Stimulated activated CD4-positive, alpha-beta T cell treated with anti-CD3 and anti-CD28 coated beads, TNF-alpha, amount 100 ng/mL, for 1 hour (primary cell): ENCODE measurements around the gene MYH15.

Experiments
- DNase-seq, 3 donors: peaks; one replicate each; pipeline ENCODE4 v3.0.0-alpha.2; 2020; ENCODE audit warnings: low read depth in 3 of 3, low spot score in 1 of 3

The MYH15 gene

DNA sequence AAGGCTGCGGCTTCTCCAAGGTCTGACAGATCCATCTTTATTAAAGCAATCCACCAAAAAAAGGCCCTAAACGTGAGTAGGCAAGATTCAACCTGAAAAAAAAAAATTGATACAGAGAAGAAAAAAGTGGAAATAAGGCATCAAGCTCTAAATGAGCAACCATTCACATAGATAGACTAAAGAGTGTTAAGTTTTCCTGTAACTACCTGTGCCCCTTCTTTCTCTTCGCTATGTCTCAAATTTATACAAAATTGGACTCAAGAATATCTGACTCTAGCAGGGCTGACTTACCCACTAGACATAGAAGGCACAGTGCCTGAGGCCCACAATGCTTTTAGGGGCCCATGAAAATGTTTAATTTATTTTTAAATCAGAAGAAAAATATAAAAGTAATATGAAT, at the start of gene MYH15:
Gene MYH15 (minus strand): TSS at position 101 of the 400 bp plus-strand sequence. CDS start 66 bp downstream, at position 35.
- no peak for DNase-seq

DNA sequence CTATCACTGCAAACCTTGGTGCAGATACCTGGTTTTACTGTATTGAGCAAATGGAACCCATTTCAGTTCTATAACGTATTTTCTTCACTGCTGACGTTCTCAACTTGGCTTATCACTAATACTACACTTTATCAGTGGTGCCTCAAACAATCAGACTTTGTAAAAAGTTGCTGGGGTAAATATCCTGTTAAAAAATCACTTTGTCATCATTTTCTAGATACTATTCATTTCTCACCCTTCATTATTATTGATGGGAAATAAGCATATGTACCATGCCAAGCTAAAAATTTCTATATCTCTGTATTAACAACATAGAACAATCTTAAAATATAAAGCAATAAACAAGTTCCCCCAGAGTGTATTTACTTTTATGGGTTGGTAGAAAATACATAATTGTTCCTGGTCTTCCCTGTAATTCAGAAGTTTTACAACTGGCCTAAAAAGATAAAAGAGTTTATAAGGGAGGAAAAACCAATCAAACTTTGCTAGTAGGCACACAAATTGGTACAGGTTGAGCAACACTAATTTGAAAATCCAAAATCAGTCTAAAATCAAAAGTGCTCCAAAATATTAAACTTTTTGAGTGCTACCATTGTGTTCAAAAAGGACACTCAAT, 45.7 kb upstream of the MYH15 start:
- DNase-seq, result no peak

DNA sequence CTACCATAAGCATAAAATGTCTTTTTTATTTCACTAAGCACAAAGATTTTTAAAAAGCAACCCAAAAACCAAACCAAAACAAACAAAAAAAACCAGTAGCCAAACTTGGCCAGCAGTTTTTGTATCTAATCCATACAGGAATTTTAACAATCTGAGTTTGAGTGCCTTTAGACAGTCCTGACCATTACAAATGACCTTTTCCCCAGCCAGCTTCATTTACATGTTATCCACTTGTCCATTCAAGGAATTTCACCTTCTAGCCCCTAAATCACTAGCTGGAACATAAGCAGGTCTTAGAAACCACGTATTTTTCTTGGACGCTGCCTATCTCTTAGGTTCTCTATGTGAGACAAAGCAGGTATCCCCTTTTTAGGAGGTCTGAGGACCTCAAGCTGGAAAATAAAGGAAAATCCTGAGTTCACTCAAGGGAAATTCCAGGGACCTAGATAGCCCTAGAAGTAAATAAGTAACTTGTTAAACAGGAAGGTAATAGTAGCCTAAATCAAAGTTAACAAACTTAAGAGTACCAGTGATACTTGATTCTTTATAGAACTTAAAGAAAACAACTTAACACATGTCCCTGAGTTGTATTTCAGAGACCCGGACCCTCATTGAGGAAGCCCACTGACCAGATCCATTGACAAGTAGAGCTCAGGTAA, 44.6 kb upstream of the MYH15 start:
- DNase-seq, result no peak

DNA sequence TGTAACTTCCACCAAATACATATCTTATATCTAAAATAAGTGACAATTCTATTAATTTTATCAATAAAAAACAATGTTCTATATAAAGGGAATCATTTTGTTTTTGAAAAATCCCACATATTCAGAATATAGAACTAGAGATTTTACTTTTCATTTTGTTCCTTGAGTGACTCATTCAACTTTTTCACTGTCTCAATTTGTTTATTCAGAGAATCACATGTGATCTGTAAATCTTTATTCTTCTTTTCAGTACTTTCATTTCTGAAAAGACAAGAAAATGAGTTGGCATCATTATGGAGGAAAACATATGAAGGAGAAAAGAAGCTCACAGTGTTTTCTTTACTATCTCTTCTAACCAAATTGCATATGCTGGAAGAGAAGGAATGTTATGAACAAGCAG, 43.8 kb upstream of the MYH15 start:
- no peak for DNase-seq

DNA sequence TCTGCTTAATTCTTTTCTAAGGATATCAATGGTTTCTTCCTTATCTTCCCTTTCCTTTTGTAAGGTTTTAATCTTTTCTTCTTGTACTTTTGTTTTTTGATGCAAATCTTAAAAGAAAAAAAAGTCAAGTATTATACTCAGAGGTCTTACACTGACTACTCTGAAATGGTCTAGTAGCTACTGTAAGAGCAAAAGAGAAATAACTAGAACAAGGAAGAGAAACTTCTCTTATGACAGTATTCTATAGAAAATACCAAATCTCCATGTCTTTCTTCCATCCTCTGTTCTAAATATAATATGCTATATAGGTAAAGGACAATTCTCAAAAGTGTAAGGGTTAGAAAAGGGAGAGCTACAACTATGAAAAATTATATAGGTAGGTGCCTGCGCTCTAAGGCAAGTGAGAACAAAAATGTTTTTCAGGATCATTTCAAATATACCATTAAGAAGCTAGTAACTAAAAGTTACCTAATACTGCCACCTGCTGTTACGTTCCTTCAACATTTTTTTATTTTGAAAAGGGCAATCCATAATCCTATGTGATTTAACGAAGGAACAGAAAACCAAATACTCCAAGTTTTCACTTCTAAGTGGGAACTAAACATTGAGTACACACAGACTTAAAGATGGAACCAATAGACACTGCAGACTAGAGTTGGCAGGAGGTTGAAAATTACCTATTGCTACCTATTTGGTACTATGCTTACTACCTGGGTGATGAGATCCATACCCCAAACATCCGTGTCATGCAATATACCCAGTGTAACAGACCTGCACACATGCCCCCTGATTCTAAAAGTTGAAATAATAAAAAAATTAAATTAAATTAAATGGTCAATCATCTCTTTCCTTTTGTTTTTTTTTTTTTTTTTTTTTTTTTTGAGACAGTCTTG, 42.1 kb upstream of the MYH15 start:
- DNase-seq, result no peak

DNA sequence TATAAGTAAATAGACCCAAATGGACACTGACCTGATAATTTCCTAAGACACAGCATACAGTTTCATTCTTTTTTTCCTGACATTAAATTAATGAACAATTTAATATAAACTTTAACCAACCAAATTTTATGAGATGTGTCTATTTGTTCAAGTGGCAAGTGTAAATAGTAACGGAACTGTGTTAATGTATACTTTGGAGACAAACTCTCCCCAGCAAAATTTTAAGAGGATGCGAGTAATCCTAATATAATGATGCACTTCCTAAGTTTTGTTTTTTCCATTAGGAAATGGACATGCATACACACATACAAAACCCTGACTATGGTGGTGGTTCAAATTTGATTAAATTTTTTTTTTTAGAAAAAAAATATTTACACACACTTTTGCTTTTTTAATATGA, 38.5 kb upstream of the MYH15 start:
- DNase-seq, result no peak

DNA sequence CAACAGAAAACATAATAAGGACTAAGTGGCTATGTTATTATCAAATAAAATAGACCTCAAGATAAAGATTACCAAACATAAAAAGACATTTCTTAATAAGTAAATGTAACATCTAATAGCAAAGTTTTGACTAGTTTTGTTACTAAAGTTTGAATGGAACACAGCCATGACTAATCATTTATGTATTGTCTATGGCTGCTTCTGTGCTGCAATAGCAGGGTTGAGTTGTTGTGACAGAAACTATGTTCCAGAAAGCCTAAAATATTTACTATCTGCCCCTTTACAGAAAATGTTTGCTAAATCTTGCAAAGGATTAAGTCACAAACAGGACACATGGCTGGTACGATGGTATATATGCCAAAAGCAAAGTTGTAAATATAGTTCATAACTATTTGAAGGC, 37.9 kb upstream of the MYH15 start:
- no peak for DNase-seq

DNA sequence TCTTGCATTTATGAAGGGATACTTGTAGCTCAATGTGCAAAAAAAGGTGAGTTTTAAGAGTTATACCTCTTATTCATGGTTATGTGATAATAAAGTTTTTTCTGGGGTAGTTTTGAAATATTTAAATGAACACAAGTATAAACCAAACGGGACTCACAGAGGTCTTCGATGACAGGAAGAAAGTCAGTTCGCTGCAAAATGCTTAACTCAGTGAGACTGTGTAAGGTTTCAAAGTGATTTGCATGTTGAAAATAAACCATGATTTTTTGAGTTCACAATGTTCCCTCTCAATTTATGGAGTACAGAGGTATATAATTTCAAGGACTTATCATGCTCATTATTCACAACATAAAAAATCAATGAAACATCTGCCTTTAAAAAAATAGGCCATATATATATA, 36.3 kb upstream of the MYH15 start:
- DNase-seq, result no peak

DNA sequence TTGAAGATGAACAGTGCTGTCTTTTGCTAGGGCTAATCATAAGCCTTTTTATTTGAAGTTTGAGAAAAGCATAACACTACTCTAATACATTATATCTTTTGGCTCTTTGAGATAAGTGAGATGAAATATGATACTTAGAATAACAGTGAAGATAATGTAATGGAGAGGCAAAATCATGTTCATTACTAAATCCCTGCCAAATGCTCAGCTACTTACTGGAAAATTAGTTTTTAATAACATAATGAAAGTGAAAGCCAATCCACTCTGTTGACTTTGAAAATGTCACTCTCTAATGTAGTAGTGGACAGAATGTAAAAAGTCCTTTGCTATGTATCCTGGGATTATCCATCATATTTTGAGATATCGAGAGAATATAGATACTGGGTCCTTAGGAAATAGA, 35.9 kb upstream of the MYH15 start:
- DNase-seq, result no peak

DNA sequence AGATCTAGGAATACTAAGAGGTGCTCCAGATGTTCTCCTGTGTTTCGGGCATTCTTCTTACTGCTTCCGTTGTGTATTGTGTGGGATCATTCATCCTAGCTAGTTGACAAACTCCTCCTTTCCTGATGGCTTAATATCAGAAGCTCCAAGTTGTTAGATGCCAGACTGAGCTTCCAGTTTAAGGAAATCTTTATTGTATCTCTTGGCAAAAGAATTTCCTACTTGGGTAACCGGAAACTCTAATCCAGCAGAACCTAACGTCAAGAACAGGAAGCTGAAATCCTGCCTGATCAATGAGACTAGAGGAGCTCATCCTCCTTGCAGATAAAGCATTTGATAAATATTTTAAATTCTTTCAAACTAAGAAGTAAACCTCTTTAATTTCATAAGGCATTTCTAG, 27.7 kb upstream of the MYH15 start:
- DNase-seq, result no peak

DNA sequence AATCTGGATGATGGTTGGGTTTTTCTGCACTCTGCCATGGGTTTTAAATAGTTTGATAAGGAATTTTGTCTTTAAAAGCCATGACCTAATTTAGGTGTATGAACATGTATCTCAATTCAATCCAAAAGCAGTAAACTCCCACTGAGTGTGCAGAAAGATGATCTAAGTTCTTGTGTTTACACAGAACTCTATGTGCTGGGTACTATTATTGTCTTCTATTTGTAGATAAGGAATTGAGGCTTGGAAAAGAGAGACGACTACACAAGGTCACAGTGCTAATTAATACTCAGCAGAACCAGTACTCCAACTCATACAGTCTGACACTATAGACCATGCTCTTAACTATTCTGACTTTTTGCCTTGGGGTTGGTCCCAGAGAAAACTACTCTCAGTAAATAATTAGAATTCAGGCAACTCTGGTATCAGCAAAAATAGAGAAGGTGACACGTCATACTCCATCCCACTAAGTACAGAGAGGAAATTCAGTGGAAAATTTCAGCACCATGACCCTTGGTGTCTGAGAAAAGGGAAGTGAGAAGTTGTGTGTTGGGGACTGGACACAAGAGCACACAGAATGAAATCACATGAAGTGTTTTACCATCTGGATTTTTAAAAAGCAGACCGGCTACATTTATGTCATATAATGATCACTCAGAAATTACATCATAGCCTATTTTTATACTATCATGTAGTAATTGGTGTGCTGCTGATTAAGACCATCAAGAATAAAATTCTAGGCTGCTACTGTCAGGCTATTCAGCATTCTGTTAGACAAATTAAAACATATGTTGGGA, 18.3 kb upstream of the MYH15 start:
- no peak for DNase-seq

DNA sequence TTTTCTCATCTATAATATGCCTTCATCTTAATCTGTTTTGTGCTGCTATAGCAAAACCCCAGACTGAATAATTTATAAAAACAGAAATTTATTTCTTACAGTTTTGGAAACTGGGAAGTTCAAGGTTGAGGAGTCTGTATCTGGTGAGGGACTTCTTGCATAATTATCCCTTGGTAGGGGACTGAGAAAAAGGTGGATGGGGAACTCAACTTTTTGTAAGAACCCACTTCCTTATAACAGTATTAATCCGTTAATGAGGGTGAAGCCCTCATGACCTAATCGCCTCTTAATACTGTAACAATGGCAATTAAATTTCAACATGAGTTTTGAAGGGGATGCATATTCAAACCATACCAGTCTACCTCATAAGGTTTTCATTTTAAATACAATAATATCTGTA, 17.4 kb upstream of the MYH15 start:
- no peak for DNase-seq

DNA sequence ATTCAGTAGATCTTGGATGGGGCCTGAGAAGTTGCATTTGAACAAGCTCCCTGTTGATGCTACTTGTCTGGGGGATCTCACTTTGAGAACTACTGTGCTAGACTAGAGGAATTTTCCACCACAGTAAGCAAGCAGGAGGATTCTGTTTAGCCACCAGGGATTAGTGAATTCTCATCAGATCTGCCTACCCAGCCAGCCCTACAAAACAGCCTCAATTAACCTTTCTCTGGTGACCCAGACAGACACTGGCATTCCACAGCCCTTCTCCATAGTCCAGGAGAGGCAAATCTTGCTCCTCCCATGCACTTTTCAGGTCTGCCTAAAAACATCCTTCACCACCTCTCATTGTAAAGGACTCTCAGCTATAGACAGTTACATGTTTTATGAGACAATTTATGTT, 16.7 kb upstream of the MYH15 start:
- no peak for DNase-seq

DNA sequence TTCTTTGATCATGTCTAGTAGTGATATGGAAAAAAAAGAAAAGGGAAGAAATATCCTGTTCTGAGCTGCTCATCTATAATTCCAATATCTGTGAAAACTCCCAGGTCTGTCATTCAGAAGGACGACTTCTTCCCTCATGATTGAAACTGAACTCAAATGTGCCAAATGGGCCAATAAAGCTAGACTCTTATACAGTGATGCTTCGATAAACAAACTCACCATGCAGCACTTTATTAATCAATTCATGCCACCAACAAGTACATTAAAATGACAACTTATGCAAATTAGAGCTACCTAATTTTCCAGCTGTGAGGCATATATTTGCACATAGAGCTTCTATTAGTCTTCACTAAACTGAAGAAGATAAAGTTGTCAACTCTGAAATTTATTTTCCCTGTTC, 15.6 kb upstream of the MYH15 start:
- no peak for DNase-seq

DNA sequence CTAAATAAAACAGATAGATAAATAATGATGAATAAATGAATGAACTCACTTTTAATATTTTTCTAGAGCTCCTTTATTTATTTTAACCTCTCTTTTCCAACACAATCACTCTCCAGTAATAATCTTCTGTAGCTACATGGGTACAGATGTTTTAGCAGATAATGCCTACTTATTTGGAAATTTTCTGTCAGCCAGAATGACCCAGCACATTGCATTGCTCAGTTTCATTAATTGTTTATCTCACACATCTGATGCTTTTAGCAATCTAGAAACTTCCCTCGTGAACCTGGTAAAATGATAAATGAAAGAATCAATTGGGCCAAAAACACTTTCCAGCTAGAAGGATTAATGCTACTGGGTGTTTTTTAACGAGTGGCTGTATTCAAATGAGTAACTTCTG, 14.9 kb upstream of the MYH15 start:
- DNase-seq, result no peak

DNA sequence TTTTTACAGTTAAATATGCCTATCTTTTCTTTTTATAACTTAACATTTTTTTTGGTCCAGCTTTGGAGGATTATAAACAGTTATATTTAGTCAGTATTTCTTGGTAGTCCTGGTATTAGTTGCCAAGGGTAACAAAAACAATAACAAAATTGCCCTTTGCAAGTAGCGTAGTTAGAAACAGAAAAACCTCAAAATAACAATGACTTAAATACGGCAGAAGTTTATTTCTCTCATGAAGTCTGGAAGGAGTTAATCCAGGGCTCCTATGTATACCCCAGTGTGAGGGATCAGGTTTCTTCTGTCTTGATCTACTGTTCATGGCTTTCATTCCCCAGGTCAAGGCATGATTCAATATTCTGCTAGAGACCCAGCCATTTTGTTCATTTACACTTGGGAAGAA, 14.1 kb upstream of the MYH15 start:
- no peak for DNase-seq

DNA sequence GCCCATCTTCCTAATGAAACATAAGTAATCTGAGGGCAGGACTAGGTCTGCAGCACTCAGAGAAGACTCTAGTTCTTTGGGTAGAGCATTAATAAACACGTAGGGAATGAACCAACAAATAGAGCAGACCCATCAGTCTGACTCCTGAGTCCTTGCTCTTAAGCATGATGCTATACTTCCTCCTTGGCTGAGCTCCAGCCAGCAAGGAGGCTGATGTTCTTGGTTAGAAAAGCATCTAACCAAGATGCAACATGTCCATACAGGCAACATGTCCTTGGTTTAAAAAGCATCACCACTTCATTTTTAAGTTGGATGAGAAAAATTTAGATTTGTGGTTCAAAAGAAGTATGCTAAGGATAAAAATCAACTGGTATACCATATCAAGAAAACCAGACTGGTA, 8.5 kb upstream of the MYH15 start:
- no peak for DNase-seq

DNA sequence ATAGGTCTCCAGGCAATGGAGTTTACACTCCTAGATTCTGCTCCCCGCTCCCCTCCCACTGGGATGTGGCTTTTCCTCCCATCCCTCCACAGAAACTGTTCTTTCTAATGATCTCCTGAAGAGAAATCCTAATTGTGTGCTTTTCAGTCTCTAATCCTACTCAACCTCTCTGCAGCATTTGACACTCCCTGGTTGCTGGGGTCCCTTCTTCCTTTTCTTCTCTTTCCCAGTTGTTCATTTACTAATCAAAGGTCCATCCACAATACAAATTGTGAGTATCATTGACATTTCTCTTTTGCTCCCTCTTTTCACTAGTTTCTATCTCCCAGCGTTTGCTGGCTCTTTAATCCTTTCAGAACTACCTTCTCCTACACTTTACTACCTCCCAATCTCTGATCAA, 6.5 kb upstream of the MYH15 start:
- no peak for DNase-seq

DNA sequence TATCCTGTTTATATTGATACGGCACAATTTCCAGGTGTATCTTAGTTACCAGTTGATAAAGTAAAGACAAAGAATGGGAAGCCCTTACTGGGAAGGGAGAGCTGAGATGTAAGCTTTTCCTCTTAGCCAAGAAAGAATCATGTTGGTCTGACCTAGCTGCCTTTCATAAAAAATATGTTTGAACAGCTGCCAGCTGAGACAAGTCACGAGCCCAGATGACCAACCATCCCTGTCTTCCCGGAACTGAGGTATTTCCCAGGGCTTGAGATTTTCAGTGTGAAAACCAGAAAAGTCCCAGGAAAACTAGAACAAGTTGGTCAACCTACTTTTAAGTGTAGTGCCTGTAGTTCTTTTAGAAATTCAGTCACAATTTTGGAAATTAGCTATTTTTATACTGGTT, 3.6 kb upstream of the MYH15 start:
- DNase-seq, result no peak

DNA sequence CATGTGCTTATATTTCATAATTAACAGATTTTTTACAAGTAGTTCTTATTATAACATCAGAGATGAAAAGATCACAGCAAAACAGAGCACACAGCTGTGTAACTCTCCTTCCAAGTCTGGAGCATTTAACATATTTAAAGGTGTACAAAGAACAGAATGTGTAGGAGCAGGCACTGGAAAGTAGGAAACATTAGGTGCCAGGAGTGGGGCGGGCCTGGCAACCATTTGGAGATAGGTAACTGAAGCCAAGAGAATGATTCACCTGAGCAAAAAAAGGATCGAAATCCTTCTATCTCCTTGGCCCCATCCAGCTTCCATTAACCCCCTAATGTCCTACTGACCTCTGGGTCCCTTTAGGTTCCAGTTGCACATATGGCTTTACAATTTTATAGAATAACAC, 2.3 kb upstream of the MYH15 start:
- DNase-seq, result no peak

DNA sequence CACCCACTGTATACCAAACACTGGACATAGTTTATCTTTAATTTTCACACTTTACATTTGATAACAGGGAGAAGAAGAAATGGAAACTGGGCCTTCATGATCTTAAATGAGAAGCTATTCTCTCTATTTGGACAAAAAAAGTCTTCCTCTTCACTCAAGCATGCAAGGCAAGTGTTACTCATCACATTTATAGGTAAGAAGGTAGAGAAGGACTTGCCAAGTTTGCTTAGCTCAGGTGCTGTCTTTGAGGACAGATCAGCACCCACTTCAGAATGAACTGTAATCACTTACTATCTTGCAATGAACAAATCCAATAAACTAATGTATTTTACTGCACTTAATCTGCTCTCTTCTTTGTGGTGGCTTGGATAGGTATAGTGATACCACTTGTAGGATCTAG, 1.1 kb upstream of the MYH15 start:
- no peak for DNase-seq

DNA sequence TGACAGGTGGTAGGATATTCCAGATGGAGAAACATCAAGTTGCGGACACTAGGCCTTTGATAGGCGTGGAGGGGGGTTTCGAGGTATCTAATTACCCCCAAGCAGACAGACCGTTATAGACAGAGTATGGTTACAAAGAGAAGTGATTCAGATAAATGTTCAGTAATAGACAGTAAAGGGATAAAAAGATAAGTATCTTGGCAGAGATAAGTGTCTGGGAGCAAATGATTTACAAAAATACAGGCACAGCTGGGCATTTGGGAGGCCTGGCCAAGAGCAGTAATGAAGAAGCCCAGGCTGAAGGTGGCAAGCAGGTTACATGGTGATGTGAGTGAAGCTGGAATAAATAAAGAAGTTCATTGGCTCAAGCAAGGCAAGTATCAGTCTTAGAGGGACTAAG, 659 bp upstream of the MYH15 start:
- no peak for DNase-seq
